Spleen (tissue), 7 donors: ENCODE results near the gene MYO5B.

Experiments
- POLR2A ChIP-seq, 3 donors: fragments of 450-650 bp; IDR thresholded peaks; one replicate each; pipeline ENCODE4 v1.5.1; 2017; ENCODE audit warnings: antibody characterized with exemption in 3 of 3, mild to moderate bottlenecking in 1 of 3
- POLR2AphosphoS5 ChIP-seq, 3 donors: sonication (generic); formaldehyde crosslinking; IDR thresholded peaks; one replicate each; pipeline ENCODE4 v1.5.1; 2017; ENCODE audit warnings: antibody characterized with exemption in 3 of 3
- TF ChIP-seq, protein P1 (sequence below), 11 experiments: fragments of 200-600 bp in 7 of 11; fragments of 450-650 bp in 4 of 11; sonication (generic) in 4 of 11; IDR thresholded peaks in 8 of 11; conservative IDR thresholded peaks in 3 of 11; 1 replicate in 7 of 11; 2 replicates in 4 of 11; pipeline versions ENCODE4 v1.4.0 to v1.8.0; 2016 to 2021; ENCODE audit warnings: antibody characterized with exemption in 11 of 11, inconsistent platforms in 4 of 11, mild to moderate bottlenecking in 1 of 11
- donor health status: DM: no; HTN: no; CAD: no; lungs with moderate emphysema.
- donor health status: DM: no; HTN: no; CAD: no.
- donor health status: DM: no; HTN: no; CAD: no.

GRCh38 chr18:49846361-49846662, 348.6 kb downstream of the MYO5B start:
- TF ChIP-seq, protein P1, sequence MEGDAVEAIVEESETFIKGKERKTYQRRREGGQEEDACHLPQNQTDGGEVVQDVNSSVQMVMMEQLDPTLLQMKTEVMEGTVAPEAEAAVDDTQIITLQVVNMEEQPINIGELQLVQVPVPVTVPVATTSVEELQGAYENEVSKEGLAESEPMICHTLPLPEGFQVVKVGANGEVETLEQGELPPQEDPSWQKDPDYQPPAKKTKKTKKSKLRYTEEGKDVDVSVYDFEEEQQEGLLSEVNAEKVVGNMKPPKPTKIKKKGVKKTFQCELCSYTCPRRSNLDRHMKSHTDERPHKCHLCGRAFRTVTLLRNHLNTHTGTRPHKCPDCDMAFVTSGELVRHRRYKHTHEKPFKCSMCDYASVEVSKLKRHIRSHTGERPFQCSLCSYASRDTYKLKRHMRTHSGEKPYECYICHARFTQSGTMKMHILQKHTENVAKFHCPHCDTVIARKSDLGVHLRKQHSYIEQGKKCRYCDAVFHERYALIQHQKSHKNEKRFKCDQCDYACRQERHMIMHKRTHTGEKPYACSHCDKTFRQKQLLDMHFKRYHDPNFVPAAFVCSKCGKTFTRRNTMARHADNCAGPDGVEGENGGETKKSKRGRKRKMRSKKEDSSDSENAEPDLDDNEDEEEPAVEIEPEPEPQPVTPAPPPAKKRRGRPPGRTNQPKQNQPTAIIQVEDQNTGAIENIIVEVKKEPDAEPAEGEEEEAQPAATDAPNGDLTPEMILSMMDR (IDR thresholded peaks at IDR 0.05 in 8 of 11, conservative IDR thresholded peaks at IDR 0.05 in 3 of 11): no peak
- TF ChIP-seq POLR2A (IDR thresholded peaks at IDR 0.05): no peak
- no peak for TF ChIP-seq POLR2AphosphoS5 (IDR thresholded peaks at IDR 0.05)
